GM06990 (cell line): Measurements from ENCODE around the gene GPT2.
"Not testable (repeated sequence)": the region's sequence is repeated elsewhere in the genome, so short reads cannot be mapped to it uniquely, and the experiment has no call there.

ENCODE experiments used
- DNase-seq: peaks from one replicate; pipeline ENCODE4 v3.0.0-alpha.2; 2011; ENCODE audit not compliant: insufficient read length; ENCODE audit errors: extremely low read depth
- H3K27me3 ChIP-seq: replicated peaks from 2 replicates; pipeline ENCODE4 v1.6.0; 2011; ENCODE audit warnings: low read length; ENCODE audit not compliant: control insufficient read depth, insufficient read depth
- H3K36me3 ChIP-seq: 2 replicates; pipeline ENCODE4 v1.5.1; 2011; ENCODE audit warnings: low read length; ENCODE audit not compliant: control insufficient read depth, insufficient read depth
- H3K4me3 ChIP-seq: replicated peaks from 2 replicates; pipeline ENCODE4 v1.5.1; 2011; ENCODE audit warnings: low read depth, mild to moderate bottlenecking, control low read depth, low read length
- TF ChIP-seq, protein P1 (sequence below): IDR thresholded peaks from 2 replicates; pipeline ENCODE4 v1.5.1; 2011; ENCODE audit warnings: low read length, control low read depth, mild to moderate bottlenecking, inconsistent platforms; ENCODE audit not compliant: insufficient read depth, poor library complexity, severe bottlenecking

GPT2 gene

DNA sequence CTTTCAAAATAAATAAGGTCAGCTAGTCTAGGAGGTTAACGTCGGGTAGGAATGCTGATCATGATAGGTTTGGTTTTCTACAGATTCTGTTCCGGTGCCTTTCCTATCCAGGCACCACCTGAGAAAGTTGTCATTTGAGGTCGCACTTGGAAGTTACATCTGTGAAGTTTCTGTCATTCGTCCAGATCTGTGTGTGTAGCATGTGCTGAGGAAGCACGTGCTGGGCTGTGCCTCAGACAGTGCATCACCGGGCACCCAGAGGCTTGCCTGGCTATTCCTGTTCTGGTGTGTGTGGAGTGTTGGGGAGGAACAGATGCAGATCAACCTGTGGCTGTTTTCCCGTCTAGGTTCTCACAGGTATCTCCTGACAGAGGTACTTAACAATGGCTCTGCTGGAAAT is 46.7 kb downstream of the GPT2 start:
- Histone ChIP-seq H3K27me3 (no peaks in the 10 kb centered on the region), H3K4me3 (no peak overlapping the region), H3K36me3 (no peaks in the 10 kb centered on the region)
- TF ChIP-seq, protein P1, sequence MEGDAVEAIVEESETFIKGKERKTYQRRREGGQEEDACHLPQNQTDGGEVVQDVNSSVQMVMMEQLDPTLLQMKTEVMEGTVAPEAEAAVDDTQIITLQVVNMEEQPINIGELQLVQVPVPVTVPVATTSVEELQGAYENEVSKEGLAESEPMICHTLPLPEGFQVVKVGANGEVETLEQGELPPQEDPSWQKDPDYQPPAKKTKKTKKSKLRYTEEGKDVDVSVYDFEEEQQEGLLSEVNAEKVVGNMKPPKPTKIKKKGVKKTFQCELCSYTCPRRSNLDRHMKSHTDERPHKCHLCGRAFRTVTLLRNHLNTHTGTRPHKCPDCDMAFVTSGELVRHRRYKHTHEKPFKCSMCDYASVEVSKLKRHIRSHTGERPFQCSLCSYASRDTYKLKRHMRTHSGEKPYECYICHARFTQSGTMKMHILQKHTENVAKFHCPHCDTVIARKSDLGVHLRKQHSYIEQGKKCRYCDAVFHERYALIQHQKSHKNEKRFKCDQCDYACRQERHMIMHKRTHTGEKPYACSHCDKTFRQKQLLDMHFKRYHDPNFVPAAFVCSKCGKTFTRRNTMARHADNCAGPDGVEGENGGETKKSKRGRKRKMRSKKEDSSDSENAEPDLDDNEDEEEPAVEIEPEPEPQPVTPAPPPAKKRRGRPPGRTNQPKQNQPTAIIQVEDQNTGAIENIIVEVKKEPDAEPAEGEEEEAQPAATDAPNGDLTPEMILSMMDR = no peak
- no peak for DNase-seq

DNA sequence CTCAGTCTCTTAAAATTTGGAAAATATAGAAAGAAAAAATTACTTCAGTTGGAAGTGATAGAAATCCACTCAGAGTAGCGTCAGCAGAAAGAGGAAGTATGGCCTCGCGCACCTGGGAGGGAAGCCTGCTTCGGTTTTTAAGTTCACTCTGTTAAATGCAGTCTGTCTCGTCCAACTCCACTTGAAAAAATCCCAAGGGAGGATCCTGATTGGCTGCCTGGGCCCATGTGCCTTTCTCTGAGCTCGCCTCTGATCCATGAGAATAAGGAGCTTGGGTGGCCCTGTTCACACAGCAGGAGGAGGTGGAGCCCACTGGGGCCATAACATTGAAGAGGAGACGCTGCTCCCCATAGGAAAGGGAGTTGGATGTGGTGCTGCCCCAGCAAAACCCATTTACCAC is 48.6 kb downstream of the GPT2 start:
- Histone ChIP-seq H3K36me3 (no peaks in the 10 kb centered on the region), H3K4me3 (no peak overlapping the region), H3K27me3 (no peaks in the 10 kb centered on the region)
- DNase-seq = peak; percentile 40
- TF ChIP-seq, protein P1 = no peak

DNA sequence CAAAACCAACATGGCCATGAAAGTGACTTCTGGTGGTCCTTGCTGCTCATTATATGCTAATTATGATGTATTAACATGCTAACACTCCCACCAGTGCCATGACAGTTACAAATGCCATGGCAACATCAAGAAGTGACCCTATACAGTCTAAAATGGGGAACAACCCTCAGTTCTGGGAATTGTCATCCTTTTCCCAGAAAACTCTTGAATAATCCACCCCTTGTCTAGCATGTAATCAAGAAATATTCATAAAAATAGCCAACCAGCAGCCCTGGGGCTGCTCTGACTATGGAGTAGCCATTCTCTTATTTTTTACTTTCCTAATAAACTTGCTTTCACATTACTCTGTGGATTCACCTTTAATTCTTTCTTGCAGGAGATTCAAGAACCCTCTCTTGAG is 53.4 kb downstream of the GPT2 start:
- TF ChIP-seq, protein P1 = no peak
- Histone ChIP-seq H3K36me3 (no peaks in the 10 kb centered on the region), H3K27me3 (no peaks in the 10 kb centered on the region), H3K4me3 (no peak overlapping the region)
- no peak for DNase-seq

DNA sequence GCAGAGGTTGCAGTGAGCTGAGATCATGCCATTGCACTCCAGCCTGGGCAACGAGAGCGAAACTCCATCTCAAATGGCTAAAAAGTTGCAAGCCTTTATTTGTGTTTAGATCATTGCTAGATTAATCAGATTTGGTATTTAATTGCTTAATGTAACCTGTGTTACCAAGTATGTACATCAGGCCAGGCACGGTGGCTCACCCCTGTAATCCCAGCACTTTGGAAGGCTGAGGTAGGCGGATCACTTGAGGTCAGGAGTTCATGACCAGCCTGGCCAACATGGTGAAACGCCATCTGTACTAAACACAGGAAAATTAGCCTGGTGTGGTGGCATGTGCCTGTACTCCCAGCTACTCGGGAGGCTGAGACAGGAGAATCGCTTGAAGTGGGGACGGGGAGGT is 60.6 kb downstream of the GPT2 start:
- not testable (repeated sequence) for H3K36me3 ChIP-seq, DNase-seq, H3K4me3 ChIP-seq, H3K27me3 ChIP-seq

DNA sequence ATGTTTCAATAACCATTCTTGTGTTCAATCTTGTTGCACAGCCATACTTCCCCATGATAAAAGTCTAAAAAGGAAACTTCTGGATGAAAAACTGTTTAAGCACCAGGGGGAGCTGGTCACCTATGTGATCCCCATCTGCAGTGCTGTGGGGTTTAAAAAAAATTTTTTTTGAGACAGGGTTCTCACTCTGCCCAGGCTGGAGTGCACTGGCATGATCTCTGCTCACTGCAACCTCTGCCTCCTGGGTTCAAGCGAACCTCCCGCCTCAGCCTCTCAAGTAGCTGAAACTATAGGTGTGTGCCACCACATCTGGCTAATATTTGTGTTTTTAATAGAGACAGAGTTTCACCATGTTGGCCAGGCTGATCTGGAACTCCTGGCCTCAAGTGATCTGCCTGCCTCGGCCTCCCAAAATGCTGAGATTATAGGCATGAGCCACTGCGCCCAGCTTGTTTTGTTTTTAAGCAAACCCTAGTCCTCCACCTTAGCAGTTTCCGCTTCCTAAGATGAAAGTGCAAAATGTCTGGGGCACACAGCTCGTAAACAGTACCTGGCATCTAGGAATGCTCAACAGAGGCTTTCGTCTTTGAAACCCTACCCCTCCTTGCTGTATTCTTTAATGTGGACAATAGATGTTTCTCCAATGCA is 63.9 kb downstream of the GPT2 start:
- Histone ChIP-seq H3K36me3 (no peaks in the 10 kb centered on the region), H3K27me3 (no peaks in the 10 kb centered on the region), H3K4me3 (no peak overlapping the region)
- TF ChIP-seq, protein P1 = peak; percentile 66
- DNase-seq = peak; percentile 29

DNA sequence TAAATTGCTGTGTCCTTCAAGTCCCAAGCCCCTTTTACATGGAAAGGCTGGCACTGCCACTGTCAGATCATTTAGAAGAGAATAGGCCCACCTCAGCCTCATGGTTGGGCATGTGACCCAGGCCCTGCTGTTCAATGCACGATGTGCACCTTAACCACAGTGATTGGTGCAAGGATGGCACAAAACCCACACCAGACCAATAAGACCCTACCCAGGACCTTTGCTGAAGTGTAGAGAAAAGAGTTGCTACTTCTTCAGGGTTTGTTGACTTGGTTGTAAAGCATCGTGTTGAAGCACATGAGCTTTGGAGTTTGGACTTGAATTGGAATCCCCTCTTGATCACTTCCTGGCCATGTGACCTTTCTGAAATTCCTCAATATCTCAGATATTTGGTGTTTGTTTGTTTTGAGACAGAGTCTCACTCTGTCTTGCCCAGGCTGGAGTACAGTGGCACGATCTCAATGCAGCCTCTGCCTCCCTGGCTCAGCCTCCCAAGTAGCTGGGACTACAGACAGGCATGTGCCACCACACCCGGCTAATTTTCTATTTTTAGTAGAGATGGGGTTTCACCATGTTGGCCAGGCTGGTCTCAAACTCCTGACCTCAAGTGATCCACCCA is 64.5 kb downstream of the GPT2 start:
- TF ChIP-seq, protein P1 = no peak
- no peak for DNase-seq
- Histone ChIP-seq H3K27me3 (no peaks in the 10 kb centered on the region), H3K36me3 (no peaks in the 10 kb centered on the region), H3K4me3 (no peak overlapping the region)
